Nephron (organoid): ENCODE results near the gene ITGA1.
A peak's percentile ranks its signal among the peaks of the same experiment; 100 is the strongest.

Experiments used
- H3K27ac Mint-ChIP-seq, 3 experiments: 2 replicates each; pipeline ENCODE4 v1.8.0; 2020; ENCODE audit warnings: mixed read lengths in 3 of 3, mild to moderate bottlenecking in 2 of 3, moderate library complexity in 1 of 3
- H3K27me3 Mint-ChIP-seq: 2 replicates; pipeline ENCODE4 v1.8.0; 2021; ENCODE audit warnings: low read depth, mild to moderate bottlenecking, moderate library complexity, mixed read lengths
- H3K36me3 Mint-ChIP-seq: 2 replicates; pipeline ENCODE4 v1.8.0; 2020; ENCODE audit warnings: low read depth, mixed read lengths
- H3K4me1 Mint-ChIP-seq: 2 replicates; pipeline ENCODE4 v1.8.0; 2020; ENCODE audit warnings: mixed read lengths
- H3K4me3 Mint-ChIP-seq, 3 experiments: 2 replicates each; pipeline ENCODE4 v1.8.0; 2020; ENCODE audit warnings: mild to moderate bottlenecking in 3 of 3, mixed read lengths in 3 of 3, moderate library complexity in 2 of 3
- H3K9me3 Mint-ChIP-seq: 2 replicates; pipeline ENCODE4 v1.8.0; 2020; ENCODE audit warnings: mixed read lengths
- CTCF ChIP-seq, 3 experiments: fragments of 200-600 bp; sonication (generic); IDR thresholded peaks; one replicate each; pipeline ENCODE4 v1.5.0; 2021; ENCODE audit warnings: antibody characterized with exemption in 3 of 3; ENCODE audit not compliant: unreplicated experiment in 3 of 3

Gene ITGA1

GRCh38 chr5:52887066-52887465 is 99.3 kb downstream of the ITGA1 start:
- no peak for TF ChIP-seq CTCF (IDR thresholded peaks at IDR 0.05; ENCODE audit: unreplicated experiment in 3 of 3)
- Mint-ChIP-seq H3K27me3 (peaks cover 4% of the 10 kb centered on the region), H3K9me3 (no peaks in the 10 kb centered on the region), H3K27ac (peak overlapping the region in 2 of 3 experiments; percentile 7 to 65), H3K4me1 (peaks cover 24% of the 10 kb centered on the region), H3K36me3 (peaks cover 28% of the 10 kb centered on the region), H3K4me3 (no peak overlapping the region)

- peaks cover 35% of the 10 kb centered on the region for H3K4me1 Mint-ChIP-seq
Measured at GRCh38 chr5:52888363-52888762, 100.6 kb downstream of the ITGA1 start.

GRCh38 chr5:52892242-52892878 is 104.6 kb downstream of the ITGA1 start:
- Mint-ChIP-seq H3K4me1 (peaks cover 51% of the 10 kb centered on the region), H3K27ac (peak overlapping the region; percentile 74 to 94 (median 84)), H3K36me3 (peaks cover 16% of the 10 kb centered on the region), H3K27me3 (no peaks in the 10 kb centered on the region), H3K4me3 (no peak overlapping the region), H3K9me3 (no peaks in the 10 kb centered on the region)
- TF ChIP-seq CTCF (IDR thresholded peaks at IDR 0.05; ENCODE audit: unreplicated experiment in 3 of 3): no peak

More at GRCh38 chr5:52888363-52888762, 100.6 kb downstream of the ITGA1 start:
- H3K27ac Mint-ChIP-seq: peak overlapping the region; percentile 34 to 82 (median 71)
- peaks cover 4% of the 10 kb centered on the region for H3K27me3 Mint-ChIP-seq
- H3K9me3 Mint-ChIP-seq: no peaks in the 10 kb centered on the region
- TF ChIP-seq CTCF (IDR thresholded peaks at IDR 0.05; ENCODE audit: unreplicated experiment in 3 of 3): no peak
- peaks cover 28% of the 10 kb centered on the region for H3K36me3 Mint-ChIP-seq
- H3K4me3 Mint-ChIP-seq: no peak overlapping the region

GRCh38 chr5:52893105-52893504 is 105.4 kb downstream of the ITGA1 start:
- Mint-ChIP-seq H3K4me1 (peaks cover 45% of the 10 kb centered on the region), H3K4me3 (no peak overlapping the region), H3K36me3 (peaks cover 9% of the 10 kb centered on the region), H3K9me3 (no peaks in the 10 kb centered on the region), H3K27ac (peak overlapping the region; percentile 82 to 94 (median 84)), H3K27me3 (no peaks in the 10 kb centered on the region)
- no peak for TF ChIP-seq CTCF (IDR thresholded peaks at IDR 0.05; ENCODE audit: unreplicated experiment in 3 of 3)

- no peaks in the 10 kb centered on the region for H3K9me3 Mint-ChIP-seq
- no peak overlapping the region for H3K4me3 Mint-ChIP-seq
- no peak for TF ChIP-seq CTCF (IDR thresholded peaks at IDR 0.05; ENCODE audit: unreplicated experiment in 3 of 3)
- peak overlapping the region; percentile 82 to 94 (median 84) for H3K27ac Mint-ChIP-seq
- peaks cover 4% of the 10 kb centered on the region for H3K36me3 Mint-ChIP-seq
- H3K27me3 Mint-ChIP-seq: no peaks in the 10 kb centered on the region
- peaks cover 48% of the 10 kb centered on the region for H3K4me1 Mint-ChIP-seq
Measured at GRCh38 chr5:52893863-52894262, 106.1 kb downstream of the ITGA1 start.

- peak overlapping the region in 1 of 3 experiments; percentile 1 for H3K4me3 Mint-ChIP-seq
- no peaks in the 10 kb centered on the region for H3K27me3 Mint-ChIP-seq
- H3K9me3 Mint-ChIP-seq: no peaks in the 10 kb centered on the region
- TF ChIP-seq CTCF (IDR thresholded peaks at IDR 0.05; ENCODE audit: unreplicated experiment in 3 of 3): no peak
- peaks cover 8% of the 10 kb centered on the region for H3K36me3 Mint-ChIP-seq
- peak overlapping the region; percentile 82 to 94 (median 84) for H3K27ac Mint-ChIP-seq
- peaks cover 54% of the 10 kb centered on the region for H3K4me1 Mint-ChIP-seq
Measured at GRCh38 chr5:52894451-52894850, 106.7 kb downstream of the ITGA1 start.
